ENCODE measurements around the gene CALM3. TPM values are rescaled to one million over a fixed set of nuclear protein-coding genes. Genes with fewer than 3 reads are reported as not detected.

The CALM3 gene
- total RNA-seq, 1 donor from 2014 or later = 181 TPM

- no peak for TF ChIP-seq CTCF (conservative IDR thresholded peaks at IDR 0.05; ENCODE audit: low read depth, low read length)
- no peak for DNase-seq (ENCODE audit: low read depth)
- no peak overlapping the region for H3K4me3 ChIP-seq (ENCODE audit: low read depth, low read length)
These were observed 4.9 kb downstream of the CALM3 start for GRCh38 chr19:46606019-46606418.

- no peak overlapping the region for H3K4me3 ChIP-seq (ENCODE audit: low read depth, low read length)
- TF ChIP-seq CTCF (conservative IDR thresholded peaks at IDR 0.05; ENCODE audit: low read depth, low read length) = no peak
- DNase-seq (ENCODE audit: low read depth) = no peak
These were observed 5.7 kb downstream of the CALM3 start for GRCh38 chr19:46606681-46607447.

- TF ChIP-seq CTCF (conservative IDR thresholded peaks at IDR 0.05; ENCODE audit: low read depth, low read length) = no peak
- H3K4me3 ChIP-seq (ENCODE audit: low read depth, low read length) = no peak overlapping the region
- no peak for DNase-seq (ENCODE audit: low read depth)
These were observed 6.3 kb downstream of the CALM3 start for GRCh38 chr19:46607448-46607841.

- H3K4me3 ChIP-seq (ENCODE audit: low read depth, low read length) = no peak overlapping the region
- DNase-seq (ENCODE audit: low read depth) = no peak
- TF ChIP-seq CTCF (conservative IDR thresholded peaks at IDR 0.05; ENCODE audit: low read depth, low read length) = no peak
These were observed 7.0 kb downstream of the CALM3 start for GRCh38 chr19:46608178-46608577.

GRCh38 chr19:46608581-46609345 lies 7.6 kb downstream of the CALM3 start:
- no peak for DNase-seq (ENCODE audit: low read depth)
- no peak overlapping the region for H3K4me3 ChIP-seq (ENCODE audit: low read depth, low read length)
- no peak for TF ChIP-seq CTCF (conservative IDR thresholded peaks at IDR 0.05; ENCODE audit: low read depth, low read length)

GRCh38 chr19:46609511-46610412 lies 8.6 kb downstream of the CALM3 start:
- no peak for DNase-seq (ENCODE audit: low read depth)
- H3K4me3 ChIP-seq (ENCODE audit: low read depth, low read length) = no peak overlapping the region
- no peak for TF ChIP-seq CTCF (conservative IDR thresholded peaks at IDR 0.05; ENCODE audit: low read depth, low read length)
